HepG2 (cell line): Measurements from ENCODE around the gene NELFCD. TPM values are rescaled to one million over a fixed set of nuclear protein-coding genes. Genes with fewer than 3 reads are reported as not detected.
A peak's percentile ranks its signal among the peaks of the same experiment; 100 is the strongest.

ENCODE experiments used
- ATAC-seq: fragments of 200-7000 bp; cut with Tn5 transposase; 3 replicates; pipeline ENCODE4 v1.9.1; 2020; ENCODE audit warnings: mild to moderate bottlenecking, moderate library complexity
- BruUV-seq: library from RNA; stranded (reverse); fragments of 400-500 nt; replicated peaks from 2 replicates; lab custom pipeline; 2021; lab: Mats Ljungman, UMichigan
- CTCF ChIA-PET: fragments of 300-600 bp; formaldehyde crosslinking; extraction: SDS; loops from one replicate; lab custom pipeline; 2021; ENCODE audit warnings: low total read pairs, inconsistent platforms, low intra/inter-chr PET ratio; lab: Yijun Ruan, JAX
- POLR2A ChIA-PET: fragments of 350-600 bp; sonication (Branson Sonifier 250); formaldehyde crosslinking; loops from one replicate; lab custom pipeline; 2020; ENCODE audit warnings: antibody characterized with exemption, inconsistent platforms; lab: Yijun Ruan, JAX
- DNase-seq: peaks from one replicate; pipeline ENCODE4 v3.0.0-alpha.2; 2015; ENCODE audit warnings: low spot score
- FAIRE-seq: peaks from 3 replicates; lab custom pipeline; 2011; peaks lifted over from hg19 to GRCh38; lab: Jason Lieb, UNC
- H2AFZ ChIP-seq: one replicate; pipeline ENCODE4 v1.6.1; 2011; ENCODE audit warnings: low read length, inconsistent platforms
- H3K27ac ChIP-seq: fragments of 300-600 bp; 3 replicates; pipeline ENCODE4 v1.8.0; 2011; ENCODE audit warnings: mixed run types, mild to moderate bottlenecking, mixed read lengths, low read length, inconsistent platforms; ENCODE audit not compliant: insufficient read depth; ENCODE audit errors: extremely low read length
- H3K27me3 ChIP-seq, 2 experiments: fragments of 200-600 bp in 1 of 2; 2 replicates in 1 of 2; 3 replicates in 1 of 2; pipeline versions ENCODE4 v1.6.0 to v1.8.0; 2011; ENCODE audit warnings: low read length in 2 of 2, mild to moderate bottlenecking in 2 of 2, moderate library complexity in 2 of 2, inconsistent platforms in 1 of 2; ENCODE audit not compliant: insufficient read depth in 2 of 2, control insufficient read depth in 1 of 2
- H3K36me3 ChIP-seq, 2 experiments: fragments of 200-600 bp in 1 of 2; replicated peaks in 1 of 2; 2 replicates in 1 of 2; 3 replicates in 1 of 2; pipeline versions ENCODE4 v1.5.1 to v1.8.0; 2011; ENCODE audit warnings: low read length in 2 of 2, inconsistent platforms in 1 of 2; ENCODE audit not compliant: insufficient read depth in 2 of 2, control insufficient read depth in 1 of 2
- H3K4me1 ChIP-seq: 2 replicates; pipeline ENCODE4 v1.5.1; 2012; ENCODE audit warnings: low read length, inconsistent platforms; ENCODE audit not compliant: insufficient read depth
- H3K4me2 ChIP-seq: 2 replicates; pipeline ENCODE4 v1.6.0; 2011; ENCODE audit warnings: low read depth, low read length, inconsistent platforms
- H3K4me3 ChIP-seq, 3 experiments: fragments of 200-600 bp in 1 of 3; sonication (generic), shearing (Covaris generic) in 1 of 3; replicated peaks in 1 of 3; 2 replicates each; pipeline ENCODE4 v1.5.1; 2011 to 2016; ENCODE audit warnings: low read length in 3 of 3, inconsistent platforms in 2 of 3, low read depth in 2 of 3, mild to moderate bottlenecking in 2 of 3, control low read depth in 1 of 3, mixed read lengths in 1 of 3; ENCODE audit not compliant: insufficient read depth in 1 of 3
- H3K79me2 ChIP-seq: one replicate; pipeline ENCODE4 v1.6.1; 2011; ENCODE audit warnings: low read length, inconsistent platforms; ENCODE audit not compliant: insufficient read depth
- H3K9ac ChIP-seq: 2 replicates; pipeline ENCODE4 v1.6.0; 2011; ENCODE audit warnings: mild to moderate bottlenecking, low read depth, low read length, inconsistent platforms; ENCODE audit not compliant: insufficient read depth
- H3K9me3 ChIP-seq: 2 replicates; pipeline ENCODE4 v1.5.1; 2012; ENCODE audit warnings: mild to moderate bottlenecking, low read length
- H4K20me1 ChIP-seq: 2 replicates; pipeline ENCODE4 v1.6.0; 2011; ENCODE audit warnings: inconsistent platforms, mild to moderate bottlenecking, low read length, moderate library complexity; ENCODE audit not compliant: insufficient read depth
- ARHGAP35 ChIP-seq: sonication (generic); formaldehyde crosslinking; IDR thresholded peaks from 2 replicates; pipeline ENCODE4 v1.9.0; 2022; ENCODE audit warnings: mild to moderate bottlenecking, inconsistent platforms, moderate library complexity, missing genetic modification reagents, borderline replicate concordance
- BCL3 ChIP-seq: sonication (generic); formaldehyde crosslinking; IDR thresholded peaks from 2 replicates; pipeline ENCODE4 v1.5.1; 2020; ENCODE audit warnings: mild to moderate bottlenecking, missing genetic modification reagents, moderate library complexity
- HNF4A ChIP-seq: sonication (generic); formaldehyde crosslinking; IDR thresholded peaks from 2 replicates; pipeline ENCODE4 v1.4.0; 2020; ENCODE audit warnings: missing genetic modification reagents
- HOXA3 ChIP-seq: sonication (generic); formaldehyde crosslinking; IDR thresholded peaks from 2 replicates; pipeline ENCODE4 v1.5.0; 2020; ENCODE audit warnings: missing genetic modification reagents
- KDM6A ChIP-seq: IDR thresholded peaks from 2 replicates; pipeline ENCODE4 v1.6.1; 2016; ENCODE audit warnings: low read depth
- RBFOX2 ChIP-seq: fragments of 200-400 bp; formaldehyde crosslinking; IDR thresholded peaks from 2 replicates; pipeline ENCODE4 v1.6.1; 2017; ENCODE audit warnings: low read depth, mild to moderate bottlenecking, low read length
- RBM22 ChIP-seq: fragments of 200-400 bp; formaldehyde crosslinking; optimal IDR thresholded peaks from 2 replicates; pipeline ENCODE3; 2017; ENCODE audit warnings: mild to moderate bottlenecking, low read length, moderate library complexity
- U2AF2 ChIP-seq: fragments of 200-400 bp; formaldehyde crosslinking; IDR thresholded peaks from 2 replicates; pipeline ENCODE4 v1.6.1; 2017; ENCODE audit warnings: low read depth, mild to moderate bottlenecking, low read length
- ZNF256 ChIP-seq: sonication (generic); formaldehyde crosslinking; conservative IDR thresholded peaks from 2 replicates; pipeline ENCODE4 v1.4.0; 2020; ENCODE audit warnings: missing genetic modification reagents
- ZNF337 ChIP-seq: sonication (generic); formaldehyde crosslinking; IDR thresholded peaks from 2 replicates; pipeline ENCODE4 v1.5.1; 2020; ENCODE audit warnings: missing genetic modification reagents, low read depth, mild to moderate bottlenecking, borderline replicate concordance
- ZNF687 ChIP-seq: sonication (generic); formaldehyde crosslinking; IDR thresholded peaks from 2 replicates; pipeline ENCODE4 v1.5.1; 2020; ENCODE audit warnings: mild to moderate bottlenecking, missing genetic modification reagents, moderate library complexity
- WGBS: methylation state at CpG from one replicate; pipeline ENCODE4 v1.1.6; 2017; ENCODE audit warnings: low lambda C conversion rate; 5-methylcytosine and 5-hydroxymethylcytosine counted together
- in situ Hi-C: cut with HindIII; loops from 2 replicates; pipeline ENCODE4 v1.10.0; 2017; ENCODE audit warnings: low pct_unique_long_range_greater_than_20kb; ENCODE audit not compliant: extremely low pct_ligation_motif_present
- intact Hi-C: fragments of 100-400 bp; cut with micrococcal nuclease; formaldehyde crosslinking; loops from one replicate; pipeline ENCODE4 v1.10.0; 2022; ENCODE audit not compliant: unreplicated experiment
- polyA plus RNA-seq, 8 experiments: library from polyadenylated mRNA; depleted of rRNA in 3 of 8; stranded (reverse) in 7 of 8; unstranded in 1 of 8; fragments of >200 nt; fragmentation: Illumina TruSeq in 4 of 8; extraction: Trizol in 4 of 8; gene quantifications; 2 replicates each; pipeline versions ENCODE4 v1.2.1 to v1.2.3, GENCODE V29; 2011 to 2016; ENCODE audit warnings: low read depth in 4 of 8, missing spikeins in 1 of 8, mixed read lengths in 1 of 8; ENCODE audit not compliant: insufficient read depth in 1 of 8
- total RNA-seq, 5 experiments: library from RNA; depleted of rRNA; stranded (reverse); fragments of >200 nt; fragmentation: Illumina TruSeq; extraction: Trizol; gene quantifications; 2 replicates each; pipeline ENCODE4 v1.2.3, GENCODE V29; 2016; ENCODE audit warnings: low read depth in 1 of 5

NELFCD gene
- total and polyA plus RNA-seq, 2 of the 13 experiments (the other 11 are each of a cell fraction or from before 2014, with no cell fraction given): 159 to 203 TPM

DNA sequence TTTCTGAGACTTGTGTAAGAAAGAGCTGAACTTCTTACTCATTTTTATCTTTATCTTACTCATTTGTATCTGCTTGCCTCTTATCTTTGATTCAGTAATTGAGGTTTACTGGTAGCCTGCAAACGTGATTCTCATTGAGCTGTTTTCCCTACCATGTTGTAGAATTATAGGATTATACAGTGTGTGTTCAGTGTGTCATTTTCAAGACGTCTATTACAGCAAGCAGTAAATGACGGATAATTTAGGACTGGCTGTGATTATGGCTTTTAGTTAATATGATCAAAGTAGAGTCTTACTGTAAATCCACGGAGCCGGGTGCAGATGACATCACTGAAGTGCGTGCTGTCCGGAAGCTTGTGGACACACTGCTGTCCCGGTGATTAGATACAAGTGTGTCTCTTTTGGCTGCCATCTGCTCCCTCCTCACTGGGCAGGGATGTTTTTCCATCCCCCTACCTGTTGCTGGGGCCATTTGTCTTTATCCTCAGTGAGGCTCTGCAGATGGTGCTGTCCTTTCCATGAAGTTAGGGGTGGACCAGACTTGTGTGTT is 6.0 kb downstream of the NELFCD start:
- Histone ChIP-seq H3K27ac (no peak overlapping the region), H3K36me3 (peaks cover 43 to 68% of the 10 kb centered on the region in 2 experiments), H2AFZ (no peak overlapping the region), H3K4me1 (peaks cover 74% of the 10 kb centered on the region), H3K9me3 (no peaks in the 10 kb centered on the region), H4K20me1 (peaks cover 21% of the 10 kb centered on the region), H3K79me2 (peaks cover 43% of the 10 kb centered on the region), H3K4me3 (no peak overlapping the region), H3K9ac (no peak overlapping the region), H3K4me2 (no peak overlapping the region), H3K27me3 (no peaks in the 10 kb centered on the region)
- TF ChIP-seq RBM22 (peak; percentile 51), ZNF337 (CRISPR knock-in tag) (no peak)
- ChIA-PET CTCF (no interaction called here), POLR2A (no interaction called here)
- ATAC-seq (no peak), DNase-seq (no peak), FAIRE-seq (no peak)
- no TSS peak for BruUV-seq
- 95% methylated on average over 8 of the region's 8 CpGs for whole genome bisulfite sequencing
- in situ Hi-C loops (no loop called here), intact Hi-C loops (no loop called here)

DNA sequence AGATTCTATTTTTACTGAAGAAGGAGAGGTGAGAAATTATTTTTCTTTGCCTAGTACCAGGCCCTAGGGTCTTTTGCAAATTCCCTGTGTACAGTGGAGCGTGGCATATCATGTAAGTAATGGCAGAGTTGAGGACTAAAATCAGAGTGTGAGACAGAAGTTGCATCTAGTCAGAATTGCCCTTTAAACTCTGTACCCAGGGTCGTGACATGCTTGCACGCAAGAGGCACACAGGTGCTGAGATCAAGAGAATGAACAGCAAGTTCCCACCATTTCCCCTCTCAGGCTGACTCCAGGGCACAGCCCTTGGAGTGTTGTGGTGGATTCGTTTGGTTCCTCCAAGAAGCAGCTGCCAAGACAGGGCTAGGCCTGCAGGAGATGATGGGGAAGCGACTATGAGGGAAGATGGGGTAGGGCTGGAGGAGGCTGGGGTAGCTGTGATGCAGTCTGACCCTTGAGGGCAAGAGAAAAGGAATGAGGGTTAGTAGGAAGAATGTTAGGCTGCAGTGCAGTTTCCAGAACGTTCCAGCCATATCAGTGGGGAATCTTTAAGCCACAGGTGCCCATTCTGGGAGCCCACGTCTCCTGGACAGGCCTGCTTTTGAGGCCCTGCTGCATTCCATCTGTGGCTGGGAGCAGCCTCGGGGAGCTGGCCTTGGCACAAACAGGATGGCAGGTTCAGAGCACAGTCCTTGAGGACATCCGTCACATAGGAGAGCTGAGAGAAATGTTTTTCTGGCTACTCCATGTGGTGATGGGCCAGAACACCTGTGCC is 6.9 kb downstream of the NELFCD start:
- 93% methylated on average over 9 of the region's 9 CpGs for WGBS
- TF ChIP-seq BCL3 (CRISPR knock-in tag) (no peak), HOXA3 (no peak), U2AF2 (no peak), KDM6A (no peak), ZNF687 (peak; percentile 23; the same call in 1 of the 2 replicates), ZNF256 (CRISPR knock-in tag) (no peak), RBFOX2 (peak; percentile 62), HNF4A (CRISPR knock-in tag) (peak; percentile 20; the same call in 1 of the 2 replicates), ARHGAP35 (CRISPR knock-in tag) (no peak)

More for the DNA sequence above, 6.9 kb downstream of the NELFCD start:
- ChIA-PET CTCF (no interaction called here), POLR2A (interaction anchor here (1.4 kb wide), 1 partner anchor 44 kb away, joined by 6 read pairs; the partner anchor contains the start of gene ATP5F1E)
- intact Hi-C loops: no loop called here
- Histone ChIP-seq H2AFZ (no peak overlapping the region), H4K20me1 (peaks cover 21% of the 10 kb centered on the region), H3K9ac (no peak overlapping the region), H3K27ac (no peak overlapping the region), H3K9me3 (no peaks in the 10 kb centered on the region), H3K4me1 (peaks cover 74% of the 10 kb centered on the region), H3K27me3 (no peaks in the 10 kb centered on the region), H3K4me2 (no peak overlapping the region), H3K79me2 (peaks cover 34% of the 10 kb centered on the region), H3K36me3 (peaks cover 50 to 77% of the 10 kb centered on the region in 2 experiments), H3K4me3 (no peak overlapping the region)
- DNase-seq: no peak
- BruUV-seq: no TSS peak
- FAIRE-seq: no peak
- no peak for ATAC-seq
- in situ Hi-C loops: no loop called here
